GM12873 (cell line): ENCODE results near the gene NHSL2.

Source experiments
- TF ChIP-seq, protein P1 (sequence below): IDR thresholded peaks from 2 replicates; pipeline ENCODE4 v1.5.1; 2012; ENCODE audit warnings: low read depth, mild to moderate bottlenecking, moderate library complexity, low read length, control low read depth; ENCODE audit not compliant: insufficient read depth; ENCODE audit errors: missing control alignments

Gene NHSL2

DNA sequence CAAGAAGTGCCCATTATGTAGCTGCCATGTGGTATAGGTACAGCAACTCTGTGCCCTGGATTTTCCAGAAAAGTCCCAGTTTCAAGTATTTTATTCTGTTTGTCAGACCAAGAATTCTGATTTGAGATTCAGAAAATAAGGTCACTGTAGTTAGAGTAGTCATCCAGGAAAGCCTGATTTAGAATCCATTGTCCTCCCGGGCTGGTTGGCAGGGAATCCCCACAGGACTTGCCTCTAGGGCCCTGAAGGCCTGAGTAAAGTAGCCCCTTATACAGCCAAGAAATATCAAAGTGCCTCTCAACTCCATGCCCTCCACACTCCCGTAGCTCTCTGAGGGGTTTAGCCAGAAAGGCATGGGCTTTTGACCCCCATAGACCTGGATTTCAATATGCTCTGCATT is 184.7 kb downstream of the NHSL2 start:
- TF ChIP-seq, protein P1, sequence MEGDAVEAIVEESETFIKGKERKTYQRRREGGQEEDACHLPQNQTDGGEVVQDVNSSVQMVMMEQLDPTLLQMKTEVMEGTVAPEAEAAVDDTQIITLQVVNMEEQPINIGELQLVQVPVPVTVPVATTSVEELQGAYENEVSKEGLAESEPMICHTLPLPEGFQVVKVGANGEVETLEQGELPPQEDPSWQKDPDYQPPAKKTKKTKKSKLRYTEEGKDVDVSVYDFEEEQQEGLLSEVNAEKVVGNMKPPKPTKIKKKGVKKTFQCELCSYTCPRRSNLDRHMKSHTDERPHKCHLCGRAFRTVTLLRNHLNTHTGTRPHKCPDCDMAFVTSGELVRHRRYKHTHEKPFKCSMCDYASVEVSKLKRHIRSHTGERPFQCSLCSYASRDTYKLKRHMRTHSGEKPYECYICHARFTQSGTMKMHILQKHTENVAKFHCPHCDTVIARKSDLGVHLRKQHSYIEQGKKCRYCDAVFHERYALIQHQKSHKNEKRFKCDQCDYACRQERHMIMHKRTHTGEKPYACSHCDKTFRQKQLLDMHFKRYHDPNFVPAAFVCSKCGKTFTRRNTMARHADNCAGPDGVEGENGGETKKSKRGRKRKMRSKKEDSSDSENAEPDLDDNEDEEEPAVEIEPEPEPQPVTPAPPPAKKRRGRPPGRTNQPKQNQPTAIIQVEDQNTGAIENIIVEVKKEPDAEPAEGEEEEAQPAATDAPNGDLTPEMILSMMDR, result no peak

DNA sequence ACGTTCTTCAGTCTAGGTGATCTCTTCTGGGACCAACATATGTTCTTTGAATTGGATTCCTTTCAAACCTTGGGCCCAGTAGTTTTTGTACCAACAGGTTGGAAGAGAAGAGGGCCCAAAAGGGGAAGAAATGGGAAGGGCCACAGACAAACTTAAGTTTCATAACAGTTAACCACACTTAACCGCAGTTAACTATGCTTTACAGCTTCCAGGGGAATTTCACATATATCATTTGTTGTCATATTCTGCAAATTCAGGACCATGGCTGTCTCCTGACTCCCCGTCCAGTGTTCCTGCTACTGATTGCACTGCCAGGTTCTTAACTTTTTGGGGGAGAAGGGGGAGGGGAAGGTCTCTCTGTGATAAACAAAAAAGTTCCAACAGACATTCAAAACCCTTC is 186.5 kb downstream of the NHSL2 start:
- TF ChIP-seq, protein P1, result no peak

DNA sequence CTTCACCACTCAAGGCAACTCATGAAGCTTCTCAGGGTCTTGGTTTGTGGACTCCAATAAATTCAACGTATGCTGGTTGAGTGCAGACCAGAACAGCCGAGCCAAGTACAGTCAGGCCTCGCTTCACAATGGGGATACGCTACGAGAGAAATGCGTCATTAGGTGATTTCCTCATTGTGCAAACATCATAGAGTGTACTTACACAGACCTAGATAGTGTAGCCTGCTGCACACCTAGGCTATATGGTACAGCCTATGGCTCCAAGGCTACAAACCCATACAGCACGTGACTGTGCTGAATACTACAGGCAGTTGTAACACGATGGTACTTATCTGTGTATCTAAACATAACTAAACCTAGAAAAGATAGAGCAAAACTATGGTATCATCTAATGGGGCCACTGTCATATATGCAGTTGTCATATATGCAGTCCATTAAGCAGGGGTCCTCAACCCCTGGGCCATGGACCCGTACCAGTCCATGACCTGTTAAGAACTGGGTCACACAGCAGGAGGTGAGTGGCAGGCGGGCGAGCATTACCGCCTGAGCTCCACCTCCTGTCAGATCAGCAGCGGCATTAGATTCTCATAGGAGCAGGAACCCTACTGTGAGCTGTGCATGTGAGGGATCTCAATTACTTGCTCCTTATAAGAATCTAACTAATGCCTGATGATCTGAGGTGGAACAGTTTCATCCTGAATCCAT is 189.6 kb downstream of the NHSL2 start:
- TF ChIP-seq, protein P1, result no peak

DNA sequence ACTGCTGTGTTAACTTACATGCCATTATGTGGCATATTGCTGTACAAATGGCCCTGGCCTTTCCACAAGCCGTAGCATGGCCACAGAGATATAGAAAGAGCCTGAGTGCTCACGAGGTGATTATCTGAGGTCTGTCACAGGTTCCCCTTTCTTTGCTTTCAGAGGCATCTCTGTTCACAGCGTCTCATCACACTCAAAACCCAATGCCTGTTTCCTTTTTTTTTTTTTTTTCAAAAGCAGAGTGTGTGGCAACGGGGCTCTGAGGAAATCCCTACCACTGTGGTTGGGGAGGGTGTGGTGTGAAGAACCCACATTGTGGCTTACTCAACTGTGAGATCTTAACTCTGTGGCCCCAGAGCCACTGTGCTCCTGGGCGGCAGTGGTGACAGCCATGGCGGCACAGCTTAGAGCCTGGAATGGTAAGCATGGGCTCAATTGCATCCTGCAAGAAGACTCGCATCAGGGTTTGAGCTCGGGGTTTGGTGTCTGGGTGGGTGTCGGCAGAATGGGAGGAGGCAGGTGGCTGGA is 190.2 kb downstream of the NHSL2 start:
- TF ChIP-seq, protein P1, result no peak

DNA sequence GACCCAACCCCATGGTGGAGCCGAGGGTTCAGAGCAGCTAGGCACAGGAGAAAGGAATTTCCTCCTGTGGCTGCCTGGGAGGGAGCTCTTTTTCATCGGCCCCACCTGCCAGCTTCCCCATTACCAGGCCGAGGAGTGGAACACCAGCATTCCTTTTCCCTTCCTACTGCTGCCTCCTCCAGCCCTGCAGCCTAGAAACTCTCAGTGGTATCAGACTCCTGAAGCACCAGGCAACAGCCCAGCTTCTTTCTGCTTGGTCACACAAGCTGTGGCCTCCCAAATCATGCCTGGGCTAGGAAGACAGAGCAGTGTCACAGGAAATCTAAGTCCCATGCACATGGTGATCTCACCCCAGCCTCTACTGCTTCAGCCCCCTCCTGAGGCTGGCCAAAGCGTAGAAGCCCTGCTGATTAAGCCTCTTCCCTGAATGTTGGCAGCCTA is 191.0 kb downstream of the NHSL2 start:
- TF ChIP-seq, protein P1, result no peak

DNA sequence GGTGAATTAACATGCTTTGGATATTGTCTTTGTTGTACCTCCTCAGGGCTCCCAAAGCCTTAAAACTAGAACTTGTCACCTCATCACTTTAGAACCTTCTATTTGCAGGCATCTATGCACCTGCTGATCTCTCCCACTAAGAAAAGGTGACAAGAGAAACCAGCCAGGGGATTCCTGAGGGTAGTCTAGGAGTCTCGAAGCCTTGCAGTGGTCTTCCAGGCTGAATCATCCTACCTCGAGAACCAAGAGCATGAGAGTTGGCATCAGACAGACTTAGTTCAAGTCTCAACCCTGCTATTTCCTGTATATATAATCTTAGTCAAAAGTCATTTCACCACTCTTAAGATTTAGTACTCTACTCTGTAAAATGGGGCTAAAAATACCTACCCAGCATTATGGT is 191.5 kb downstream of the NHSL2 start:
- TF ChIP-seq, protein P1, result no peak

DNA sequence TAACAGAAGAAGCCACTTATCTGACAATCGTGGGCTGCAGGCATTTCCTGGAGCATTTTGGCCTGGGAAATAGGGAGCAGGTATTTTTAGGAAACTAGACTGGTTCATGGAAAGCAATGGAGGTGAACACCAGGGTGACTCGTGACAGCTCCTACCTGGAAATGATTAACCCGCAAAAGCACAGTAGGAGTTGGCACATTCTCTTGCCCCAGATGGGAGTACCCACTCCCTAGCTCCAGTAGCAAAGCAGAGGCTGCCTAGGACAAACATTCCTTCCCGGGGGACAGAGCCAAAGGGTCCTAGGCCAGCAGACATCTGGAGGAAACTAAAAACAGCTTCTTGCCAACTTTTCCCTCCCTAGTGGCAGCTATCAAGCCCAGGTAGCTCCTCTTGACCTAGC is 192.1 kb downstream of the NHSL2 start:
- TF ChIP-seq, protein P1, result no peak
